Osteoblast (primary cell): ENCODE results near the gene IL1RL2. TPM values are rescaled to one million over a fixed set of nuclear protein-coding genes. Genes with fewer than 3 reads are reported as not detected.

Experiments used
- DNase-seq: peaks from one replicate; pipeline ENCODE4 v3.0.0; 2011; ENCODE audit warnings: low spot score, mixed read lengths; ENCODE audit not compliant: insufficient read length; ENCODE audit errors: missing footprints
- H2AFZ ChIP-seq: 2 replicates; pipeline ENCODE4 v1.6.0; 2011; ENCODE audit warnings: mild to moderate bottlenecking, low read length
- H3K27ac ChIP-seq: 2 replicates; pipeline ENCODE4 v1.5.1; 2011; ENCODE audit warnings: mild to moderate bottlenecking, low read depth, low read length, moderate library complexity
- H3K27me3 ChIP-seq: 2 replicates; pipeline ENCODE4 v1.6.0; 2012; ENCODE audit warnings: mild to moderate bottlenecking, control low read depth, inconsistent platforms, low read length, moderate library complexity; ENCODE audit not compliant: insufficient read depth
- H3K36me3 ChIP-seq: 2 replicates; pipeline ENCODE4 v1.5.1; 2011; ENCODE audit warnings: mild to moderate bottlenecking, low read length, control low read depth, moderate library complexity; ENCODE audit not compliant: insufficient read depth
- H3K4me1 ChIP-seq: 2 replicates; pipeline ENCODE4 v1.5.1; 2011; ENCODE audit warnings: mild to moderate bottlenecking, low read length, control low read depth, moderate library complexity; ENCODE audit not compliant: insufficient read depth
- H3K4me2 ChIP-seq: 2 replicates; pipeline ENCODE4 v1.6.0; 2011; ENCODE audit warnings: mild to moderate bottlenecking, low read length; ENCODE audit not compliant: insufficient read depth
- H3K4me3 ChIP-seq: fragments of 200-600 bp; sonication (generic); 3 replicates; pipeline ENCODE4 v1.5.1; 2012; ENCODE audit warnings: mild to moderate bottlenecking, low read length, inconsistent platforms; ENCODE audit not compliant: insufficient read depth
- H3K79me2 ChIP-seq: 2 replicates; pipeline ENCODE4 v1.6.0; 2012; ENCODE audit warnings: mild to moderate bottlenecking, low read length, control low read depth, inconsistent platforms; ENCODE audit not compliant: insufficient read depth
- H3K9me3 ChIP-seq: 2 replicates; pipeline ENCODE4 v1.5.1; 2011; ENCODE audit warnings: low read depth, low read length, control low read depth
- H4K20me1 ChIP-seq: 2 replicates; pipeline ENCODE4 v1.6.0; 2012; ENCODE audit warnings: mild to moderate bottlenecking, low read length, control low read depth; ENCODE audit not compliant: insufficient read depth
- CTCF ChIP-seq: IDR thresholded peaks from 2 replicates; pipeline ENCODE4 v1.5.1; 2011; ENCODE audit warnings: mild to moderate bottlenecking, low read depth, low read length, moderate library complexity; ENCODE audit errors: extremely low read depth
- total RNA-seq: library from RNA; depleted of rRNA; stranded (reverse); fragments of >200 nt; gene quantifications from 2 replicates; pipeline ENCODE4 v1.2.3, GENCODE V29; 2012

IL1RL2 gene
- total RNA-seq, 1 donor: 0.72 TPM

GRCh38 chr2:102140377-102140776, 46.4 kb upstream of the IL1RL2 start:
- peaks cover 9% of the 10 kb centered on the region for H3K9me3 ChIP-seq
- no peaks in the 10 kb centered on the region for H4K20me1 ChIP-seq
- peak overlapping the region; percentile 84 for H3K27ac ChIP-seq
- H2AFZ ChIP-seq: no peak overlapping the region
- TF ChIP-seq CTCF: no peak
- no peak overlapping the region for H3K4me2 ChIP-seq
- H3K27me3 ChIP-seq: no peaks in the 10 kb centered on the region
- H3K4me1 ChIP-seq: peaks cover 20% of the 10 kb centered on the region
- no peak for DNase-seq
- peaks cover 12% of the 10 kb centered on the region for H3K36me3 ChIP-seq
- H3K4me3 ChIP-seq: no peak overlapping the region
- peaks cover 28% of the 10 kb centered on the region for H3K79me2 ChIP-seq

GRCh38 chr2:102141011-102141943, 45.5 kb upstream of the IL1RL2 start:
- Histone ChIP-seq H3K4me2 (peak overlapping the region; percentile 88), H3K4me1 (peaks cover 20% of the 10 kb centered on the region), H3K27ac (peak overlapping the region; percentile 84), H3K36me3 (peaks cover 21% of the 10 kb centered on the region), H3K4me3 (peak overlapping the region; percentile 82), H3K79me2 (peaks cover 36% of the 10 kb centered on the region), H3K9me3 (peaks cover 16% of the 10 kb centered on the region), H3K27me3 (no peaks in the 10 kb centered on the region), H2AFZ (peak overlapping the region; percentile 2), H4K20me1 (no peaks in the 10 kb centered on the region)
- peak; percentile 92 for DNase-seq
- no peak for TF ChIP-seq CTCF

GRCh38 chr2:102141970-102142828, 44.6 kb upstream of the IL1RL2 start, which contains the start of gene IL1R1:
TSS of gene IL1R1 (plus strand) at chr2:102142746. CDS start at chr2:102157725, 14,979 bp downstream.
- Histone ChIP-seq H3K36me3 (peaks cover 30% of the 10 kb centered on the region), H3K27ac (peak within 1 kb of the TSS; percentile 84), H3K4me3 (peak within 1 kb of the TSS; percentile 82), H3K4me1 (peaks cover 20% of the 10 kb centered on the region), H3K9me3 (peaks cover 24% of the 10 kb centered on the region), H3K27me3 (no peaks in the 10 kb centered on the region), H3K79me2 (peaks cover 45% of the 10 kb centered on the region), H4K20me1 (peaks cover under 1% of the 10 kb centered on the region), H3K4me2 (peak within 1 kb of the TSS; percentile 96), H2AFZ (peak within 1 kb of the TSS; percentile 45)
- TF ChIP-seq CTCF: no peak
- DNase-seq: peak; percentile 98
